ENCODE results near the gene SERPIND1.
"Not testable (repeated sequence)": the region's sequence is repeated elsewhere in the genome, so short reads cannot be mapped to it uniquely, and the experiment has no call there.

The SERPIND1 gene

GRCh38 chr22:20822240-20822639, 48.3 kb downstream of the SERPIND1 start:
- H3K4me3 ChIP-seq (ENCODE audit: low read depth, low read length): no peak overlapping the region
- TF ChIP-seq CTCF (IDR thresholded peaks at IDR 0.05; ENCODE audit: borderline replicate concordance, insufficient read depth, low read depth, low read length): no peak

- no peak for TF ChIP-seq CTCF (IDR thresholded peaks at IDR 0.05; ENCODE audit: borderline replicate concordance, insufficient read depth, low read depth, low read length)
- no peak overlapping the region for H3K4me3 ChIP-seq (ENCODE audit: low read depth, low read length)
Measured at GRCh38 chr22:20823264-20823663, 49.4 kb downstream of the SERPIND1 start.

GRCh38 chr22:20825216-20825615, 51.3 kb downstream of the SERPIND1 start:
- H3K4me3 ChIP-seq (ENCODE audit: low read depth, low read length): not testable (repeated sequence)

DNA sequence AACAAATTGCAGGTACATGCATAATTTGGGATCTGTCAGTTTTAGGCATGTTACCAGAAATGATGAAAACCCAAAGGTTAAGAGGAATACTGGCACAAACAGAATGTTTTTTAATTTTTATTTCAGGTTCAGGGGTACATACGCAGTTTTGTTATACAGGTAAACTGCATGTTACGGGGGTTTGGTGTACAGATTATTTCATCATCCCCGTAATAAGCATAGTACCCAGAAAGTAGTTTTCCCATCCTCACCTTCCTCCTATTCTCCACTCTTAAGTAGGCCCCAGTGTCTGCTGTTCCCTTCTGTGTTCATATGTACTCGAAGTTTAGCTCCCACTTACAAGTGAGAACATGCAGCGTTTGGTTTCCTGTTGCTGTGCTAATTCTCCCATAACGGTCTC, 51.7 kb downstream of the SERPIND1 start:
- TF ChIP-seq CTCF (IDR thresholded peaks at IDR 0.05; ENCODE audit: borderline replicate concordance, insufficient read depth, low read depth, low read length): no peak
- H3K4me3 ChIP-seq (ENCODE audit: low read depth, low read length): no peak overlapping the region

DNA sequence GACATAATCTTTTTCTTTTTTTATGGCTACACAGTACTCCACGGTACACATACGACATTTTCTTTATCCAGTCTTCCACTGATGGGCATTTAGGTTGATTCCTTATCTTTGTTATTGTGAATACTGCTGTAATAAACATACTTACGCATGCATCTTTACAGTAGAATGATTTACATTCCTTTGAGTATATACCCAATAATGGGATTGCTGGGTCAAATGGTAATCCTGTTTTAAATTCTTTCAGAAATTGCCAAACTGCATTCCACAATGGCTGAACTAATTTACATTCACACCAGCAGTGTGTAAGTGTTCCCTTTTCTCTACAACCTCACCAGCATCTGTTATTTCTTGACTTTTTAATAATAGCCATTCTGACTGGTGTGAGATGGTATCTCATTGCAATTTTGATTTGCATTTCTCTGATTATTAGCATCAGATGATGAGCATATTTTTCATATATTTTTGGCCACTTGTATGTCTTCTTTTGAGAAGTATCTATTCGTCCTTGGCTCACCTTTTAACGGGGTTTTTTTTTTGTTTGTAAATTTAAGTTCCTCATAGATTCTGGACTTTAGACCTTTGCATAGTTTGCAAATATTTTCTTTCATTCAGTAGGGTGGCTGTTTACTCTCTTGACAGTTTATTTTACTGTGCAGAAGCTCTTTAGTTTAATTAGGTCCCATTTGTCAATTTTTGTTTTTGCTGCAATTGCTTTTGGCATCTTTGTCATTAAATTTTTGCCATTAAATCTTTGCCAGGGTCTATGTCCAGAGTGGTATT, 52.6 kb downstream of the SERPIND1 start:
- not testable (repeated sequence) for H3K4me3 ChIP-seq (ENCODE audit: low read depth, low read length)

DNA sequence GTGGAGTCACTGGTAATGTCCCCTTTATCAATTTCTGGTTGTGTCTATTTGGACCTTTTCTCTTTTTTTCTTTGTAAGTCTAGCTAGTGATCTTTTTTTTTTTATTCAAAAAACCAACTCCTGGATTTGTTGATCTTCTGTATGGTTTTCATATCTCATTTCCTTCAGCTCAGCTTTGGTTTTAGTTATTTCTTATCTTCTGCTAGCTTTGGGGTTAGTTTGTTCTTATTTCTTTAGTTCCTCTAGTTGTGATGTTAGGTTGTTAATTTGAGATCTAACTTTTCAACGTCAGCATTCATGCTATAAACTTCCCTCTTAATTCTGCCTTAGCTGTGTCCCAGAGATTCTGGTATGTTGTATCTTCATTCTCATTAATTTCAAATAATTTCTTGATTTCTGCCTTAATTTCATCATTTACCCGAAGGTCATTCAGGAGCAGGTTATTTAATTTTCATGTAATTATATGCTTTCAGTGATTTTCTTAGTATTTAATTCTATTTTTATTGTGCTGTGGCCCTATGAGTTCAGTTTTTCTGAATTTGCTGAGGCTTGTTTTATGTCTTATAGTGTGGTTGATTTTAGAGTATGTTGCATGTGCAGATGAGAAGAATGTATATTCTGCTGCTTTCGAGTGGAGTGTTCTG, 55.7 kb downstream of the SERPIND1 start:
- TF ChIP-seq CTCF (IDR thresholded peaks at IDR 0.05; ENCODE audit: borderline replicate concordance, insufficient read depth, low read depth, low read length): no peak

GRCh38 chr22:20833225-20833665, 59.3 kb downstream of the SERPIND1 start:
- no peak for TF ChIP-seq CTCF (IDR thresholded peaks at IDR 0.05; ENCODE audit: borderline replicate concordance, insufficient read depth, low read depth, low read length)

More for the DNA sequence above, 55.7 kb downstream of the SERPIND1 start:
- no peak overlapping the region for H3K4me3 ChIP-seq (ENCODE audit: low read depth, low read length)

GRCh38 chr22:20834206-20834605, 60.3 kb downstream of the SERPIND1 start:
- H3K4me3 ChIP-seq (ENCODE audit: low read depth, low read length): no peak overlapping the region
- no peak for TF ChIP-seq CTCF (IDR thresholded peaks at IDR 0.05; ENCODE audit: borderline replicate concordance, insufficient read depth, low read depth, low read length)

More at GRCh38 chr22:20833225-20833665, 59.3 kb downstream of the SERPIND1 start:
- H3K4me3 ChIP-seq (ENCODE audit: low read depth, low read length): no peak overlapping the region
